Liver (tissue), 3 donors: ENCODE data around the gene KRTAP4-11.

Experiments used
- ATF3 ChIP-seq: IDR thresholded peaks from 2 replicates; pipeline ENCODE4 v1.6.1; 2016; ENCODE audit warnings: antibody characterized with exemption
- CTCF ChIP-seq: fragments of 150-350 bp; IDR thresholded peaks from 2 replicates; pipeline ENCODE4 v1.5.1; 2017; ENCODE audit warnings: improper control_type of control experiment, low read depth, low read length; ENCODE audit not compliant: missing input control
- EGR1 ChIP-seq, 2 donors: IDR thresholded peaks; 2 replicates each; pipeline ENCODE4 v1.6.1; 2016 to 2018; ENCODE audit warnings: antibody characterized with exemption in 2 of 2, low read depth in 2 of 2
- FOXA1 ChIP-seq: IDR thresholded peaks from 2 replicates; pipeline ENCODE4 v1.6.1; 2016; ENCODE audit warnings: antibody characterized with exemption
- GABPA ChIP-seq, 2 donors: IDR thresholded peaks in 1 of 2; conservative IDR thresholded peaks in 1 of 2; 2 replicates each; pipeline ENCODE4 v1.6.1; 2016; ENCODE audit warnings: antibody characterized with exemption in 2 of 2, mild to moderate bottlenecking in 1 of 2, moderate library complexity in 1 of 2
- JUND ChIP-seq, 2 donors: IDR thresholded peaks; 2 replicates each; pipeline ENCODE4 v1.6.1; 2016; ENCODE audit warnings: antibody characterized with exemption in 2 of 2
- MAX ChIP-seq: IDR thresholded peaks from 2 replicates; pipeline ENCODE4 v1.6.1; 2016; ENCODE audit warnings: antibody characterized with exemption
- REST ChIP-seq: IDR thresholded peaks from 2 replicates; pipeline ENCODE4 v1.6.1; 2016; ENCODE audit warnings: antibody characterized with exemption, mild to moderate bottlenecking
- RXRA ChIP-seq, 2 donors: IDR thresholded peaks; 2 replicates each; pipeline ENCODE4 v1.6.1; 2017 to 2018; ENCODE audit warnings: antibody characterized with exemption in 2 of 2, mild to moderate bottlenecking in 1 of 2
- TAF1 ChIP-seq: conservative IDR thresholded peaks from 2 replicates; pipeline ENCODE4 v1.6.1; 2016; ENCODE audit warnings: antibody characterized with exemption, mild to moderate bottlenecking
- YY1 ChIP-seq: IDR thresholded peaks from 2 replicates; pipeline ENCODE4 v1.6.1; 2016; ENCODE audit warnings: antibody characterized with exemption, mild to moderate bottlenecking
- donor health status: healthy.
- donor health status: healthy.

- TF ChIP-seq TAF1, result no peak
- no peak for TF ChIP-seq CTCF
- no peak for TF ChIP-seq JUND (IDR thresholded peaks at IDR 0.05)
- no peak for TF ChIP-seq ATF3
- TF ChIP-seq YY1, result no peak
- TF ChIP-seq MAX, result no peak
- no peak for TF ChIP-seq RXRA (IDR thresholded peaks at IDR 0.05)
- no peak for TF ChIP-seq REST
- no peak for TF ChIP-seq FOXA1
- no peak for TF ChIP-seq GABPA (IDR thresholded peaks at IDR 0.05 in 1 of 2, conservative IDR thresholded peaks at IDR 0.05 in 1 of 2)
- no peak for TF ChIP-seq EGR1 (IDR thresholded peaks at IDR 0.05; ENCODE audit: low read depth in 2 of 2)
Measured at GRCh38 chr17:41103896-41104295, 14.3 kb downstream of the KRTAP4-11 start.
